Epithelial cell of proximal tubule (primary cell): Measurements from ENCODE around the gene STT3B. TPM values are rescaled to one million over a fixed set of nuclear protein-coding genes. Genes with fewer than 3 reads are reported as not detected.

Source experiments
- DNase-seq: peaks from one replicate; pipeline ENCODE4 v3.0.0-alpha.2; 2011; ENCODE audit warnings: low read depth
- H3K4me3 ChIP-seq: 2 replicates; pipeline ENCODE4 v1.5.1; 2011; ENCODE audit warnings: low read depth, mild to moderate bottlenecking, low read length
- CTCF ChIP-seq: conservative IDR thresholded peaks from 2 replicates; pipeline ENCODE4 v1.5.1; 2012; ENCODE audit warnings: low read depth, mild to moderate bottlenecking, low read length
- total RNA-seq: library from RNA; depleted of rRNA; stranded (reverse); fragments of >200 nt; gene quantifications from 2 replicates; pipeline ENCODE4 v1.2.3, GENCODE V29; 2015

The STT3B gene
- total RNA-seq, 1 donor from 2014 or later: 92.8 TPM

- no peak for DNase-seq
- no peak overlapping the region for H3K4me3 ChIP-seq
- TF ChIP-seq CTCF: no peak
Measured at GRCh38 chr3:31616711-31617110, 84.0 kb downstream of the STT3B start.

- TF ChIP-seq CTCF: no peak
- H3K4me3 ChIP-seq: no peak overlapping the region
- DNase-seq: no peak
Measured at GRCh38 chr3:31620656-31621055, 87.9 kb downstream of the STT3B start.

- DNase-seq: no peak
- no peak for TF ChIP-seq CTCF
- no peak overlapping the region for H3K4me3 ChIP-seq
Measured at GRCh38 chr3:31621314-31621713, 88.6 kb downstream of the STT3B start.

- no peak for DNase-seq
- H3K4me3 ChIP-seq: no peak overlapping the region
- no peak for TF ChIP-seq CTCF
Measured at GRCh38 chr3:31622636-31623288, 90.0 kb downstream of the STT3B start.

GRCh38 chr3:31624083-31624709 is 91.5 kb downstream of the STT3B start:
- TF ChIP-seq CTCF: no peak
- H3K4me3 ChIP-seq: no peak overlapping the region
- no peak for DNase-seq

- no peak for DNase-seq
- H3K4me3 ChIP-seq: no peak overlapping the region
- no peak for TF ChIP-seq CTCF
Measured at GRCh38 chr3:31625358-31625757, 92.6 kb downstream of the STT3B start.

GRCh38 chr3:31629054-31629453 is 96.3 kb downstream of the STT3B start:
- H3K4me3 ChIP-seq: no peak overlapping the region
- DNase-seq: no peak
- TF ChIP-seq CTCF: no peak
